OCI-LY3 (cell line): Measurements from ENCODE around the gene ZBTB43.

ENCODE experiments used
- CTCF ChIP-seq: fragments of 200-600, 300-600 bp; sonication (generic); IDR thresholded peaks from 2 replicates; pipeline ENCODE4 v1.5.1; 2014; ENCODE audit warnings: antibody characterized with exemption, low read length, low read depth
- EZH2phosphoT487 ChIP-seq: fragments of 200-600 bp; shearing (Covaris generic); IDR thresholded peaks from 2 replicates; pipeline ENCODE4 v1.6.1; 2018; ENCODE audit warnings: antibody characterized with exemption, mixed run types, low read depth

- TF ChIP-seq CTCF, result no peak
- TF ChIP-seq EZH2phosphoT487, result no peak
Observed at GRCh38 chr9:126874546-126875314, 69.9 kb downstream of the ZBTB43 start.
